HCT116 (cell line): ENCODE data around the gene AMBP. TPM values are rescaled to one million over a fixed set of nuclear protein-coding genes. Genes with fewer than 3 reads are reported as not detected.

ENCODE experiments used
- ATAC-seq: fragments of 200-7000 bp; cut with Tn5 transposase; 2 replicates; pipeline ENCODE4 v1.9.1; 2020; ENCODE audit warnings: mild to moderate bottlenecking, moderate library complexity
- BruUV-seq: library from RNA; stranded (reverse); fragments of 400-500 nt; replicated peaks from 2 replicates; lab custom pipeline; 2021; lab: Mats Ljungman, UMichigan
- CTCF ChIA-PET: fragments of 300-600 bp; sonication (Branson Sonifier 250); formaldehyde crosslinking; loops from one replicate; lab custom pipeline; 2021; ENCODE audit warnings: antibody characterized with exemption; lab: Charles Lee
- POLR2A ChIA-PET: fragments of 300-600, 350-600 bp; sonication (Branson Sonifier 250); formaldehyde crosslinking; loops from one replicate; lab custom pipeline; 2021; ENCODE audit warnings: antibody characterized with exemption; lab: Charles Lee
- RAD21 ChIA-PET, 2 experiments: fragments of 300-600 bp; sonication (Branson Sonifier 250); formaldehyde crosslinking; loops; one replicate each; lab custom pipeline; 2023; ENCODE audit warnings: low total read pairs in 2 of 2; ENCODE audit not compliant: uncharacterized antibody in 2 of 2, unreplicated experiment in 2 of 2, low non-redundant PET in 1 of 2; lab: Charles Lee
- DNase-seq: peaks from one replicate; pipeline ENCODE4 v3.0.0-alpha.2; 2010; ENCODE audit warnings: low read depth, low spot score
- H2AFZ ChIP-seq: fragments of 200-600 bp; shearing (Covaris generic), sonication (generic); 2 replicates; pipeline ENCODE4 v1.6.1; 2017; ENCODE audit warnings: low read depth, mixed run types, mixed read lengths, antibody characterized with exemption, low read length; ENCODE audit not compliant: poor library complexity, severe bottlenecking
- H3K27ac ChIP-seq: 2 replicates; pipeline ENCODE4 v1.5.1; 2012; ENCODE audit warnings: low read depth, low read length
- H3K27me3 ChIP-seq: fragments of 200-600 bp; sonication (generic); 2 replicates; pipeline ENCODE4 v1.6.1; 2016; ENCODE audit warnings: mixed run types, low read length, mixed read lengths; ENCODE audit not compliant: insufficient read depth
- H3K36me3 ChIP-seq, 2 experiments: fragments of 200-500 bp in 1 of 2; fragments of 200-600 bp in 1 of 2; sonication (Bioruptor generic) in 1 of 2; sonication (generic) in 1 of 2; 2 replicates each; pipeline versions ENCODE4 v1.5.1 to v1.6.1; 2014 to 2016; ENCODE audit warnings: low read length in 2 of 2, inconsistent platforms in 1 of 2, mixed read lengths in 1 of 2, mixed run types in 1 of 2; ENCODE audit not compliant: insufficient read depth in 2 of 2, control insufficient read depth in 1 of 2
- H3K4me1 ChIP-seq, 2 experiments: fragments of 200-600 bp in 1 of 2; sonication (generic) in 1 of 2; 2 replicates each; pipeline versions ENCODE4 v1.5.1 to v1.6.1; 2012 to 2017; ENCODE audit warnings: low read length in 2 of 2, inconsistent platforms in 1 of 2, mild to moderate bottlenecking in 1 of 2, mixed read lengths in 1 of 2, mixed run types in 1 of 2, moderate library complexity in 1 of 2; ENCODE audit not compliant: insufficient read depth in 2 of 2, control insufficient read depth in 1 of 2
- H3K4me2 ChIP-seq: fragments of 200-600 bp; sonication (generic); 2 replicates; pipeline ENCODE4 v1.6.1; 2017; ENCODE audit warnings: mixed run types, low read length, mixed read lengths
- H3K4me3 ChIP-seq, 2 experiments: fragments of 200-600 bp in 1 of 2; sonication (generic) in 1 of 2; replicated peaks in 1 of 2; 2 replicates each; pipeline ENCODE4 v1.5.1; 2011 to 2016; ENCODE audit warnings: low read length in 2 of 2, control low read depth in 1 of 2, low read depth in 1 of 2, mild to moderate bottlenecking in 1 of 2, mixed read lengths in 1 of 2, mixed run types in 1 of 2
- H3K79me2 ChIP-seq: fragments of 200-600 bp; sonication (generic); 2 replicates; pipeline ENCODE4 v1.6.1; 2017; ENCODE audit warnings: mild to moderate bottlenecking, mixed run types, low read length, moderate library complexity, mixed read lengths; ENCODE audit not compliant: insufficient read depth
- H3K9ac ChIP-seq: fragments of 200-600 bp; sonication (generic); 2 replicates; pipeline ENCODE4 v1.6.1; 2016; ENCODE audit warnings: low read length, mixed read lengths
- H3K9me2 ChIP-seq: fragments of 200-600 bp; sonication (generic), shearing (Covaris generic); 2 replicates; pipeline ENCODE4 v1.6.1; 2017; ENCODE audit warnings: mixed run types, mild to moderate bottlenecking, moderate library complexity; ENCODE audit not compliant: insufficient read depth
- H3K9me3 ChIP-seq, 2 experiments: fragments of 200-500 bp in 1 of 2; fragments of 200-600 bp in 1 of 2; sonication (Bioruptor generic) in 1 of 2; sonication (generic) in 1 of 2; 2 replicates each; pipeline ENCODE4 v1.6.1; 2014 to 2017; ENCODE audit warnings: low read length in 2 of 2, mixed read lengths in 2 of 2, inconsistent platforms in 1 of 2, low read depth in 1 of 2, mild to moderate bottlenecking in 1 of 2, mixed run types in 1 of 2, moderate library complexity in 1 of 2; ENCODE audit not compliant: control insufficient read depth in 1 of 2, insufficient read depth in 1 of 2
- H4K20me1 ChIP-seq: fragments of 200-600 bp; sonication (generic), shearing (Covaris generic); 2 replicates; pipeline ENCODE4 v1.6.1; 2017; ENCODE audit warnings: mixed run types, mild to moderate bottlenecking, moderate library complexity; ENCODE audit not compliant: insufficient read depth
- CBX3 ChIP-seq: IDR thresholded peaks from 2 replicates; pipeline ENCODE4 v1.6.1; 2012; ENCODE audit warnings: low read depth
- CEBPB ChIP-seq: IDR thresholded peaks from 2 replicates; pipeline ENCODE4 v1.6.1; 2012; ENCODE audit warnings: low read depth
- FOSL1 ChIP-seq: IDR thresholded peaks from 2 replicates; pipeline ENCODE4 v1.6.1; 2012; ENCODE audit warnings: low read depth
- JUND ChIP-seq: IDR thresholded peaks from 2 replicates; pipeline ENCODE4 v1.6.1; 2012
- POLR2A ChIP-seq: IDR thresholded peaks from 2 replicates; pipeline ENCODE4 v1.7.0; 2011; ENCODE audit warnings: borderline replicate concordance; ENCODE audit not compliant: insufficient read depth, insufficient read length; ENCODE audit errors: extremely low read depth
- POLR2AphosphoS5 ChIP-seq: IDR thresholded peaks from 2 replicates; pipeline ENCODE4 v1.6.1; 2011; ENCODE audit warnings: mild to moderate bottlenecking, low read depth, low read length, moderate library complexity
- SIN3A ChIP-seq: IDR thresholded peaks from 2 replicates; pipeline ENCODE4 v1.6.1; 2012; ENCODE audit warnings: low read depth
- SP1 ChIP-seq: IDR thresholded peaks from 2 replicates; pipeline ENCODE4 v1.6.1; 2012; ENCODE audit warnings: low read depth
- intact Hi-C: fragments of 100-400 bp; cut with micrococcal nuclease; formaldehyde crosslinking; loops from 2 replicates; pipeline ENCODE4 v1.10.0; 2022
- total RNA-seq: library from RNA; stranded (reverse); gene quantifications from one replicate; pipeline ENCODE4 v1.2.1, GENCODE V29; 2021; ENCODE audit not compliant: unreplicated experiment
- TF ChIP-seq, protein P1 (sequence below): IDR thresholded peaks from 2 replicates; pipeline ENCODE4 v1.6.1; 2012
- TF ChIP-seq, protein P2 (sequence below): IDR thresholded peaks from 2 replicates; pipeline ENCODE4 v1.6.1; 2011; ENCODE audit warnings: mild to moderate bottlenecking, low read length, moderate library complexity; ENCODE audit not compliant: insufficient replicate concordance; ENCODE audit errors: extremely low read depth
- TF ChIP-seq, protein P3 (sequence below): IDR thresholded peaks from 2 replicates; pipeline ENCODE4 v1.6.1; 2012; ENCODE audit warnings: low read depth
- TF ChIP-seq, protein P4 (sequence below), 3 experiments: fragments of 200-600 bp in 1 of 3; sonication (generic) in 1 of 3; IDR thresholded peaks in 2 of 3; conservative IDR thresholded peaks in 1 of 3; 2 replicates each; pipeline ENCODE4 v1.5.1; 2012 to 2017; ENCODE audit warnings: low read depth in 2 of 3, low read length in 2 of 3, antibody characterized with exemption in 1 of 3, borderline replicate concordance in 1 of 3, control low read depth in 1 of 3, mild to moderate bottlenecking in 1 of 3, mixed read lengths in 1 of 3, mixed run types in 1 of 3, moderate library complexity in 1 of 3; ENCODE audit not compliant: insufficient read depth in 1 of 3

AMBP gene
- total RNA-seq, 1 experiment from 2014 or later = 1.9 TPM

DNA sequence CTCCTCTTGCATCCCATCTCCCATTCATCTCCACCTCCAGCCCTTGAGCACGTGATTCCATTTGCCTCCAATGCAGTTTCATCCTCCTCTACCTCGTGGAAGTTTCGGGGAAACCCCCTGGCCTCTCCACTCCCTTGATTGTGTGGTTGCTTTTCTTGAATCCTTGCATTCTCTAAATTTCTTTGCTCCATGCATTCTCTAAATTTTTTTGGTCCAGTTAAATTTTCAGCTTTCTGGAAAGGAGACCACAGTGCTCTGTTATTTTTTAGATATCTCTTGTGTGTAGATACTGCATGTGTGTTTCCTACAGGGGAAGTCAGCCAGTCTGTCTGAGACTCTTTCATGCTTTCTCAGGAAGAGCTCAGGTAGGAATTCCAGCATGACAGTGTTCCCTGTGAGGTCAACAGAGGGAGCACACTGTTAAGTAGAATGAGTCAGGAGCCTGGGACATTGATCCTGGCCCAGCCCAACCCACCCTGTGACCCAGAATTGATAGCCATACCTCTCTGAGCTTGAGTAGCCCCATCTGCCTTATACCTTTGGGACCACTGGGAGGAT lies 52.8 kb downstream of the AMBP start:
- TF ChIP-seq JUND (no peak), CEBPB (no peak), POLR2A (no peak), SIN3A (no peak), FOSL1 (no peak), POLR2AphosphoS5 (no peak), SP1 (no peak), CBX3 (no peak)
- TF ChIP-seq, protein P1, sequence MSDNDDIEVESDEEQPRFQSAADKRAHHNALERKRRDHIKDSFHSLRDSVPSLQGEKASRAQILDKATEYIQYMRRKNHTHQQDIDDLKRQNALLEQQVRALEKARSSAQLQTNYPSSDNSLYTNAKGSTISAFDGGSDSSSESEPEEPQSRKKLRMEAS = no peak
- TF ChIP-seq, protein P2, sequence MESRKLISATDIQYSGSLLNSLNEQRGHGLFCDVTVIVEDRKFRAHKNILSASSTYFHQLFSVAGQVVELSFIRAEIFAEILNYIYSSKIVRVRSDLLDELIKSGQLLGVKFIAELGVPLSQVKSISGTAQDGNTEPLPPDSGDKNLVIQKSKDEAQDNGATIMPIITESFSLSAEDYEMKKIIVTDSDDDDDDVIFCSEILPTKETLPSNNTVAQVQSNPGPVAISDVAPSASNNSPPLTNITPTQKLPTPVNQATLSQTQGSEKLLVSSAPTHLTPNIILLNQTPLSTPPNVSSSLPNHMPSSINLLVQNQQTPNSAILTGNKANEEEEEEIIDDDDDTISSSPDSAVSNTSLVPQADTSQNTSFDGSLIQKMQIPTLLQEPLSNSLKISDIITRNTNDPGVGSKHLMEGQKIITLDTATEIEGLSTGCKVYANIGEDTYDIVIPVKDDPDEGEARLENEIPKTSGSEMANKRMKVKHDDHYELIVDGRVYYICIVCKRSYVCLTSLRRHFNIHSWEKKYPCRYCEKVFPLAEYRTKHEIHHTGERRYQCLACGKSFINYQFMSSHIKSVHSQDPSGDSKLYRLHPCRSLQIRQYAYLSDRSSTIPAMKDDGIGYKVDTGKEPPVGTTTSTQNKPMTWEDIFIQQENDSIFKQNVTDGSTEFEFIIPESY = no peak
- TF ChIP-seq, protein P3, sequence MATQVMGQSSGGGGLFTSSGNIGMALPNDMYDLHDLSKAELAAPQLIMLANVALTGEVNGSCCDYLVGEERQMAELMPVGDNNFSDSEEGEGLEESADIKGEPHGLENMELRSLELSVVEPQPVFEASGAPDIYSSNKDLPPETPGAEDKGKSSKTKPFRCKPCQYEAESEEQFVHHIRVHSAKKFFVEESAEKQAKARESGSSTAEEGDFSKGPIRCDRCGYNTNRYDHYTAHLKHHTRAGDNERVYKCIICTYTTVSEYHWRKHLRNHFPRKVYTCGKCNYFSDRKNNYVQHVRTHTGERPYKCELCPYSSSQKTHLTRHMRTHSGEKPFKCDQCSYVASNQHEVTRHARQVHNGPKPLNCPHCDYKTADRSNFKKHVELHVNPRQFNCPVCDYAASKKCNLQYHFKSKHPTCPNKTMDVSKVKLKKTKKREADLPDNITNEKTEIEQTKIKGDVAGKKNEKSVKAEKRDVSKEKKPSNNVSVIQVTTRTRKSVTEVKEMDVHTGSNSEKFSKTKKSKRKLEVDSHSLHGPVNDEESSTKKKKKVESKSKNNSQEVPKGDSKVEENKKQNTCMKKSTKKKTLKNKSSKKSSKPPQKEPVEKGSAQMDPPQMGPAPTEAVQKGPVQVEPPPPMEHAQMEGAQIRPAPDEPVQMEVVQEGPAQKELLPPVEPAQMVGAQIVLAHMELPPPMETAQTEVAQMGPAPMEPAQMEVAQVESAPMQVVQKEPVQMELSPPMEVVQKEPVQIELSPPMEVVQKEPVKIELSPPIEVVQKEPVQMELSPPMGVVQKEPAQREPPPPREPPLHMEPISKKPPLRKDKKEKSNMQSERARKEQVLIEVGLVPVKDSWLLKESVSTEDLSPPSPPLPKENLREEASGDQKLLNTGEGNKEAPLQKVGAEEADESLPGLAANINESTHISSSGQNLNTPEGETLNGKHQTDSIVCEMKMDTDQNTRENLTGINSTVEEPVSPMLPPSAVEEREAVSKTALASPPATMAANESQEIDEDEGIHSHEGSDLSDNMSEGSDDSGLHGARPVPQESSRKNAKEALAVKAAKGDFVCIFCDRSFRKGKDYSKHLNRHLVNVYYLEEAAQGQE = no peak
- TF ChIP-seq, protein P4, sequence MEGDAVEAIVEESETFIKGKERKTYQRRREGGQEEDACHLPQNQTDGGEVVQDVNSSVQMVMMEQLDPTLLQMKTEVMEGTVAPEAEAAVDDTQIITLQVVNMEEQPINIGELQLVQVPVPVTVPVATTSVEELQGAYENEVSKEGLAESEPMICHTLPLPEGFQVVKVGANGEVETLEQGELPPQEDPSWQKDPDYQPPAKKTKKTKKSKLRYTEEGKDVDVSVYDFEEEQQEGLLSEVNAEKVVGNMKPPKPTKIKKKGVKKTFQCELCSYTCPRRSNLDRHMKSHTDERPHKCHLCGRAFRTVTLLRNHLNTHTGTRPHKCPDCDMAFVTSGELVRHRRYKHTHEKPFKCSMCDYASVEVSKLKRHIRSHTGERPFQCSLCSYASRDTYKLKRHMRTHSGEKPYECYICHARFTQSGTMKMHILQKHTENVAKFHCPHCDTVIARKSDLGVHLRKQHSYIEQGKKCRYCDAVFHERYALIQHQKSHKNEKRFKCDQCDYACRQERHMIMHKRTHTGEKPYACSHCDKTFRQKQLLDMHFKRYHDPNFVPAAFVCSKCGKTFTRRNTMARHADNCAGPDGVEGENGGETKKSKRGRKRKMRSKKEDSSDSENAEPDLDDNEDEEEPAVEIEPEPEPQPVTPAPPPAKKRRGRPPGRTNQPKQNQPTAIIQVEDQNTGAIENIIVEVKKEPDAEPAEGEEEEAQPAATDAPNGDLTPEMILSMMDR (IDR thresholded peaks at IDR 0.05 in 2 of 3, conservative IDR thresholded peaks at IDR 0.05 in 1 of 3; ENCODE audit: borderline replicate concordance in 1 of 3, insufficient read depth in 1 of 3, low read depth in 2 of 3, low read length in 2 of 3) = no peak
- DNase-seq (no peak), ATAC-seq (no peak)
- POLR2A ChIA-PET = no interaction called here
- RAD21 ChIA-PET = no interaction called here
- no TSS peak for BruUV-seq
- CTCF ChIA-PET = no interaction called here
- Histone ChIP-seq H3K27me3 (no peaks in the 10 kb centered on the region), H3K4me2 (no peak overlapping the region), H3K9ac (no peak overlapping the region), H3K9me2 (no peaks in the 10 kb centered on the region), H3K27ac (no peak overlapping the region), H2AFZ (no peak overlapping the region), H3K4me1 (no peaks in the 10 kb centered on the region), H3K9me3 (peaks cover 0 to 6% of the 10 kb centered on the region in 2 experiments; a peak in 1 of 4 replicates), H3K4me3 (no peak overlapping the region), H3K36me3 (0 out of 4 replicates have a peak, but pooled peaks cover 0 to 4% of the 10 kb centered on the region in 2 experiments), H3K79me2 (no peaks in the 10 kb centered on the region), H4K20me1 (no peaks in the 10 kb centered on the region)
- intact Hi-C loops = no loop called here
